ENCODE results near the gene TEN1. TPM values are rescaled to one million over a fixed set of nuclear protein-coding genes. Genes with fewer than 3 reads are reported as not detected.

The TEN1 gene
- total RNA-seq, 1 experiment from 2014 or later: 19.3 TPM

DNA sequence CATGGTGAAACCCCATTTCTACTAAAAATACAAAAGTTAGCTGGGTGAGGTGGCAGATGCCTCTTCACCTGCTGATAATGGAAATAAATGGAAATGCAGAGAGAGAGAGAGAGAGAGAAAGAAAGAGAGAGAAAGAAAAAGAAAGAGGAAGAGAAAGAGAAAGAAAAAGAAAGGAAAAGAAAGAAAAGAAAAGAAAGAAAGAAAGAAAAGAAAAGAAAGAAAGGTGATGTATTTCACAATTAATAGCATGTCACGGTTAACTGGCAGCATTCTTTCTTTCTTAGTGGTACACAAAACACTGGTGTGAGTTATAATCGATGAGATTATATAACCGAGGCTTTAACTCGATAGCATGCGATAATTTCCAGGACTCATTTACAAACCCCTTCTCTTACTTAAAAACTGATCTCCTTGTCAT lies 3.3 kb upstream of the TEN1 start:
- H3K79me1 ChIP-seq (ENCODE audit: insufficient read depth, low read depth, low read length, poor library complexity, severe bottlenecking): no peaks in the 10 kb centered on the region
- H2AFZ ChIP-seq (ENCODE audit: low read length): no peak overlapping the region
- Mint-ChIP-seq H3K36me3 (ENCODE audit: insufficient read depth in 1 of 3, low read depth in 3 of 3) (peaks cover 12 to 41% (median 37%) of the 10 kb centered on the region in 3 experiments; a peak in 6 of 7 replicates), H3K4me3 (no peak overlapping the region), H3K9me3 (no peaks in the 10 kb centered on the region), H3K27me3 (ENCODE audit: low read depth) (no peaks in the 10 kb centered on the region), H3K4me1 (peaks cover 25 to 27% of the 10 kb centered on the region in 2 experiments), H3K27ac (peak overlapping the region in 1 of 3 experiments; percentile 64; a peak in 1 of 7 replicates)
- no peak overlapping the region for H4K5ac ChIP-seq (ENCODE audit: insufficient read length, low read depth, low read length)
- WGBS (ENCODE audit: extremely low coverage, insufficient read length, low lambda C conversion rate): no CpG with 5 or more reads among the region's 5 CpGs
- H3K9me3 ChIP-seq (ENCODE audit: control insufficient read depth, low read depth, low read length): no peaks in the 10 kb centered on the region
- no peak overlapping the region for H2BK120ac ChIP-seq (ENCODE audit: low read depth, low read length, poor library complexity, severe bottlenecking)
- no peak overlapping the region for H2AK5ac ChIP-seq (ENCODE audit: insufficient read length, low read length)
- no peaks in the 10 kb centered on the region for H3K4me1 ChIP-seq (ENCODE audit: insufficient read depth, low read length)
- peaks cover 11% of the 10 kb centered on the region for H3K23me2 ChIP-seq (ENCODE audit: insufficient read length, low read depth, low read length, poor library complexity, severe bottlenecking)
- H4K91ac ChIP-seq (ENCODE audit: insufficient read length, low read depth, low read length): no peak overlapping the region
- H3T11ph ChIP-seq (ENCODE audit: low read length): no peak overlapping the region
- H2BK5ac ChIP-seq (ENCODE audit: insufficient read length, low read length): no peak overlapping the region
- no peaks in the 10 kb centered on the region for H3K27me3 ChIP-seq (ENCODE audit: insufficient read depth, low read length)
- no peak overlapping the region for H3K56ac ChIP-seq (ENCODE audit: insufficient read length, low read depth, low read length)
- TF ChIP-seq, protein P1, sequence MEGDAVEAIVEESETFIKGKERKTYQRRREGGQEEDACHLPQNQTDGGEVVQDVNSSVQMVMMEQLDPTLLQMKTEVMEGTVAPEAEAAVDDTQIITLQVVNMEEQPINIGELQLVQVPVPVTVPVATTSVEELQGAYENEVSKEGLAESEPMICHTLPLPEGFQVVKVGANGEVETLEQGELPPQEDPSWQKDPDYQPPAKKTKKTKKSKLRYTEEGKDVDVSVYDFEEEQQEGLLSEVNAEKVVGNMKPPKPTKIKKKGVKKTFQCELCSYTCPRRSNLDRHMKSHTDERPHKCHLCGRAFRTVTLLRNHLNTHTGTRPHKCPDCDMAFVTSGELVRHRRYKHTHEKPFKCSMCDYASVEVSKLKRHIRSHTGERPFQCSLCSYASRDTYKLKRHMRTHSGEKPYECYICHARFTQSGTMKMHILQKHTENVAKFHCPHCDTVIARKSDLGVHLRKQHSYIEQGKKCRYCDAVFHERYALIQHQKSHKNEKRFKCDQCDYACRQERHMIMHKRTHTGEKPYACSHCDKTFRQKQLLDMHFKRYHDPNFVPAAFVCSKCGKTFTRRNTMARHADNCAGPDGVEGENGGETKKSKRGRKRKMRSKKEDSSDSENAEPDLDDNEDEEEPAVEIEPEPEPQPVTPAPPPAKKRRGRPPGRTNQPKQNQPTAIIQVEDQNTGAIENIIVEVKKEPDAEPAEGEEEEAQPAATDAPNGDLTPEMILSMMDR (conservative IDR thresholded peaks at IDR 0.05): no peak
- no peak overlapping the region for H2BK15ac ChIP-seq (ENCODE audit: low read depth, low read length)
- no peak overlapping the region for H4K8ac ChIP-seq (replicated peaks; ENCODE audit: insufficient read length, low read depth, low read length)
- H3K23ac ChIP-seq (ENCODE audit: insufficient read length, low read depth, low read length): no peak overlapping the region
- no peak overlapping the region for H3K4ac ChIP-seq (ENCODE audit: low read depth, low read length)
- DNase-seq: no peak
- no peak overlapping the region for H3K4me2 ChIP-seq (ENCODE audit: insufficient read depth, insufficient read length, low read length)
- H3K14ac ChIP-seq (ENCODE audit: insufficient read depth, low read length): no peak overlapping the region
- no peak overlapping the region for H2BK12ac ChIP-seq (ENCODE audit: insufficient read length, low read depth, low read length)
- no peak overlapping the region for H2BK20ac ChIP-seq (ENCODE audit: low read depth, low read length, poor library complexity, severe bottlenecking)
- no peaks in the 10 kb centered on the region for H4K20me1 ChIP-seq (ENCODE audit: control insufficient read depth, insufficient read depth, insufficient read length)
- no peak overlapping the region for H3K18ac ChIP-seq (ENCODE audit: insufficient read length, low read depth, low read length)
- no peaks in the 10 kb centered on the region for H3K79me2 ChIP-seq (ENCODE audit: insufficient read depth, low read length)
- no peak overlapping the region for H3K9ac ChIP-seq (ENCODE audit: extremely low read depth, insufficient read length, low read length)
- no peak overlapping the region for H3K27ac ChIP-seq (ENCODE audit: insufficient read length, low read depth, low read length)

Measured in H9 (cell line).